CD14-positive monocyte (primary cell): ENCODE results near the gene TNXB. TPM values are rescaled to one million over a fixed set of nuclear protein-coding genes. Genes with fewer than 3 reads are reported as not detected.

Experiments
- DNase-seq, 3 donors: peaks; one replicate each; pipeline ENCODE4 v3.0.0-alpha.2; 2011 to 2022
- H2AFZ ChIP-seq: 2 replicates; pipeline ENCODE4 v1.6.0; 2012; ENCODE audit warnings: mild to moderate bottlenecking, low read depth, low read length, inconsistent platforms; ENCODE audit not compliant: insufficient read depth, poor library complexity, severe bottlenecking
- H3K27ac ChIP-seq, 2 donors: 1 replicate in 1 of 2; 2 replicates in 1 of 2; pipeline ENCODE4 v1.5.1; 2012 to 2013; ENCODE audit warnings: low read length in 2 of 2, control low read depth in 1 of 2, inconsistent platforms in 1 of 2, low read depth in 1 of 2, mild to moderate bottlenecking in 1 of 2
- H3K27me3 ChIP-seq, 2 donors: one replicate each; pipeline versions ENCODE4 v1.6.0 to v1.6.1; 2011 to 2013; ENCODE audit warnings: low read length in 2 of 2; ENCODE audit not compliant: control insufficient read depth in 2 of 2, insufficient read depth in 2 of 2
- H3K36me3 ChIP-seq, 2 donors: replicated peaks in 1 of 2; 1 replicate in 1 of 2; 2 replicates in 1 of 2; pipeline versions ENCODE4 v1.5.1 to v1.6.1; 2012 to 2013; ENCODE audit warnings: low read length in 2 of 2, control low read depth in 1 of 2, inconsistent platforms in 1 of 2, mild to moderate bottlenecking in 1 of 2; ENCODE audit not compliant: insufficient read depth in 2 of 2, control insufficient read depth in 1 of 2
- H3K4me1 ChIP-seq, 2 donors: 1 replicate in 1 of 2; 2 replicates in 1 of 2; pipeline versions ENCODE4 v1.5.1 to v1.6.1; 2012 to 2013; ENCODE audit warnings: low read length in 2 of 2, control low read depth in 1 of 2, inconsistent platforms in 1 of 2, mild to moderate bottlenecking in 1 of 2, moderate library complexity in 1 of 2; ENCODE audit not compliant: insufficient read depth in 2 of 2, control insufficient read depth in 1 of 2
- H3K4me2 ChIP-seq: replicated peaks from 2 replicates; pipeline ENCODE3; 2012; ENCODE audit warnings: low read length, moderate library complexity, mild to moderate bottlenecking; ENCODE audit not compliant: poor library complexity, severe bottlenecking; ENCODE audit errors: extremely low read depth
- H3K4me3 ChIP-seq, 3 experiments: fragments of 200-600 bp in 1 of 3; sonication (generic) in 1 of 3; replicated peaks in 1 of 3; 1 replicate in 2 of 3; 2 replicates in 1 of 3; pipeline ENCODE4 v1.5.1; 2011 to 2013; ENCODE audit warnings: low read length in 3 of 3, mild to moderate bottlenecking in 3 of 3, control low read depth in 2 of 3, low read depth in 2 of 3, inconsistent platforms in 1 of 3, moderate library complexity in 1 of 3
- H3K79me2 ChIP-seq: 2 replicates; pipeline ENCODE4 v1.6.0; 2012; ENCODE audit warnings: mild to moderate bottlenecking, control low read depth, inconsistent platforms, low read length, moderate library complexity; ENCODE audit not compliant: insufficient read depth
- H3K9ac ChIP-seq: 2 replicates; pipeline ENCODE4 v1.6.0; 2017; ENCODE audit warnings: low read length, mild to moderate bottlenecking; ENCODE audit not compliant: insufficient read depth, poor library complexity, severe bottlenecking
- H3K9me3 ChIP-seq, 2 donors: replicated peaks in 1 of 2; 1 replicate in 1 of 2; 2 replicates in 1 of 2; pipeline versions ENCODE4 v1.5.1 to v1.6.1; 2012 to 2013; ENCODE audit warnings: low read length in 2 of 2, control low read depth in 1 of 2; ENCODE audit not compliant: control insufficient read depth in 1 of 2, insufficient read depth in 1 of 2
- H4K20me1 ChIP-seq: 2 replicates; pipeline ENCODE4 v1.6.0; 2012; ENCODE audit warnings: mild to moderate bottlenecking, low read length, control low read depth, moderate library complexity; ENCODE audit not compliant: insufficient read depth
- H3K27ac Mint-ChIP-seq, 7 donors: one replicate each; pipeline ENCODE4 v1.8.0; 2020; ENCODE audit warnings: mild to moderate bottlenecking in 7 of 7, mixed read lengths in 7 of 7, moderate library complexity in 6 of 7, inconsistent platforms in 2 of 7
- H3K27me3 Mint-ChIP-seq, 3 donors: one replicate each; pipeline ENCODE4 v1.8.0; 2021 to 2022; ENCODE audit warnings: low read depth in 3 of 3, mild to moderate bottlenecking in 3 of 3, mixed read lengths in 3 of 3, moderate library complexity in 3 of 3, inconsistent platforms in 1 of 3
- H3K36me3 Mint-ChIP-seq, 2 donors: one replicate each; pipeline ENCODE4 v1.8.0; 2020; ENCODE audit warnings: mixed read lengths in 2 of 2, inconsistent platforms in 1 of 2, mild to moderate bottlenecking in 1 of 2
- H3K4me1 Mint-ChIP-seq: one replicate; pipeline ENCODE4 v1.8.0; 2020; ENCODE audit warnings: mild to moderate bottlenecking, mixed read lengths
- H3K4me3 Mint-ChIP-seq, 2 donors: one replicate each; pipeline ENCODE4 v1.8.0; 2020; ENCODE audit warnings: mild to moderate bottlenecking in 2 of 2, mixed read lengths in 2 of 2, moderate library complexity in 1 of 2
- H3K9me3 Mint-ChIP-seq, 7 donors: one replicate each; pipeline ENCODE4 v1.8.0; 2020 to 2022; ENCODE audit warnings: mixed read lengths in 7 of 7, mild to moderate bottlenecking in 6 of 7, moderate library complexity in 6 of 7, inconsistent platforms in 2 of 7
- CTCF ChIP-seq: fragments of 200-600 bp; IDR thresholded peaks from one replicate; pipeline ENCODE4 v1.8.0; 2022; ENCODE audit warnings: antibody characterized with exemption, mild to moderate bottlenecking
- WGBS: methylation state at CpG from one replicate; pipeline ENCODE4 v1.1.5; 2013; ENCODE audit warnings: missing lambda C conversion rate; ENCODE audit not compliant: insufficient coverage; 5-methylcytosine and 5-hydroxymethylcytosine counted together
- intact Hi-C, 2 donors: fragments of 100-400 bp; cut with micrococcal nuclease; formaldehyde crosslinking; loops; one replicate each; pipeline versions ENCODE4 v1.15.0 to v1.15.1; 2023
- polyA plus RNA-seq, 3 donors: library from polyadenylated mRNA; depleted of rRNA in 1 of 3; unstranded in 2 of 3; stranded (reverse) in 1 of 3; fragments of 300-500 nt in 2 of 3; fragments of >200 nt in 1 of 3; fragmentation: Illumina TruSeq in 2 of 3; gene quantifications; 1 replicate in 2 of 3; 2 replicates in 1 of 3; pipeline ENCODE4 v1.2.3, GENCODE V29; 2012 to 2021

The TNXB gene
- polyA plus RNA-seq, 3 donors = 1.2 TPM; not detected in 2

GRCh38 chr6:32129297-32130088 lies 20.4 kb upstream of the TNXB start:
- WGBS = 46% methylated on average over 16 of the region's 22 CpGs
- peak overlapping the region; percentile 21 to 98 for H3K27ac ChIP-seq
- H3K36me3 Mint-ChIP-seq = peaks cover 16 to 22% of the 10 kb centered on the region in 2 donors
- H3K27ac Mint-ChIP-seq = peak overlapping the region; percentile 90 to 98 (median 95)
- H3K4me3 Mint-ChIP-seq = peak overlapping the region; percentile 88 to 90
- H3K27me3 Mint-ChIP-seq = peaks cover 3 to 5% (median 4%) of the 10 kb centered on the region in 3 donors
- H3K4me3 ChIP-seq = peak overlapping the region; percentile 56 to 100 (median 71)
- peak overlapping the region; percentile 88 for H3K4me2 ChIP-seq
- peaks cover 0 to 2% (median 0%) of the 10 kb centered on the region in 7 donors for H3K9me3 Mint-ChIP-seq
- peak overlapping the region; percentile 61 for H3K9ac ChIP-seq
- peaks cover 28% of the 10 kb centered on the region for H3K4me1 Mint-ChIP-seq
- no peaks in the 10 kb centered on the region for H3K27me3 ChIP-seq
- H3K9me3 ChIP-seq = no peaks in the 10 kb centered on the region
- no peak for DNase-seq
- TF ChIP-seq CTCF = no peak
- H3K4me1 ChIP-seq = peaks cover 30 to 36% of the 10 kb centered on the region in 2 donors
- peak overlapping the region; percentile 82 for H2AFZ ChIP-seq
- H4K20me1 ChIP-seq = no peaks in the 10 kb centered on the region
- peaks cover 37% of the 10 kb centered on the region for H3K79me2 ChIP-seq
- intact Hi-C loops = loop anchor here (1.0 to 5.0 kb wide), 3 partner anchors 49 to 65 kb away; partner anchors contain the start of genes GPSM3 (in 1 of the 2), PBX2 (in 1 of the 2) and RNF5 (in 1 of the 2)
- peaks cover 19 to 25% of the 10 kb centered on the region in 2 donors for H3K36me3 ChIP-seq

- H3K4me1 Mint-ChIP-seq = peaks cover 32% of the 10 kb centered on the region
- H3K36me3 Mint-ChIP-seq = peaks cover 23 to 29% of the 10 kb centered on the region in 2 donors
- intact Hi-C loops = no loop called here
These were observed 19.7 kb upstream of the TNXB start for GRCh38 chr6:32128751-32129296.

More at GRCh38 chr6:32128751-32129296, 19.7 kb upstream of the TNXB start:
- Histone ChIP-seq H3K4me2 (peak overlapping the region; percentile 88), H3K27me3 (no peaks in the 10 kb centered on the region), H3K9me3 (no peaks in the 10 kb centered on the region), H3K4me3 (peak overlapping the region in 1 of 3 experiments; percentile 100), H3K9ac (no peak overlapping the region), H3K27ac (peak overlapping the region; percentile 20 to 98), H4K20me1 (peaks cover 3% of the 10 kb centered on the region), H3K36me3 (peaks cover 24 to 31% of the 10 kb centered on the region in 2 donors), H2AFZ (peak overlapping the region; percentile 62), H3K79me2 (peaks cover 44% of the 10 kb centered on the region), H3K4me1 (peaks cover 30 to 38% of the 10 kb centered on the region in 2 donors)
- Mint-ChIP-seq H3K4me3 (peak overlapping the region in 1 of 2 donors; percentile 21), H3K27me3 (peaks cover 2 to 5% (median 4%) of the 10 kb centered on the region in 3 donors), H3K27ac (peak overlapping the region; percentile 84 to 98 (median 96)), H3K9me3 (peaks cover 0 to 2% (median 0%) of the 10 kb centered on the region in 7 donors)
- no peak for TF ChIP-seq CTCF
- DNase-seq = no peak
- WGBS = 88% methylated on average over 13 of the region's 13 CpGs
